GM12874 (cell line): Measurements from ENCODE around the gene RPP25L.

Experiments used
- CTCF ChIP-seq: IDR thresholded peaks from 2 replicates; pipeline ENCODE4 v1.5.1; 2011; ENCODE audit warnings: low read depth, mild to moderate bottlenecking, control low read depth, low read length, moderate library complexity; ENCODE audit not compliant: insufficient read depth

RPP25L gene

GRCh38 chr9:34568133-34568532 is 43.8 kb downstream of the RPP25L start:
- no peak for TF ChIP-seq CTCF

DNA sequence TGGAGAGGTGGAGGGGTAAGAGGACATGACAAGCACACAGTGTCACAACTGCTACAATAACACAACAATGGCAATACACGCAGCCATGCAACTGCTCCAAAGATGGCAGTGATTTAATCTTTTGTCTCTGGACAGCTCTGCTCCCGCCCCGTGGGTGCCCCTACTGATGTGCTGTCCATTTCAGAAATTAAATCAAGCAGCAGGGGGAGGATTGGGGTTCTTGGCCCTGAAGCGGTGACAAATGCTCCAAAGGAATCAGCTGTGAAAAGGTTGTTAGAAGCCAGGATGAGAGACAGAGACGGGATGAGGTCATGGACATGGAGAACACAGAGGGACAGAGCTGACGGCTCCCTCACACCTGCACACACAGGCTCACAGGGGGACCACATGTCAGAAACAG is 44.9 kb downstream of the RPP25L start:
- no peak for TF ChIP-seq CTCF

DNA sequence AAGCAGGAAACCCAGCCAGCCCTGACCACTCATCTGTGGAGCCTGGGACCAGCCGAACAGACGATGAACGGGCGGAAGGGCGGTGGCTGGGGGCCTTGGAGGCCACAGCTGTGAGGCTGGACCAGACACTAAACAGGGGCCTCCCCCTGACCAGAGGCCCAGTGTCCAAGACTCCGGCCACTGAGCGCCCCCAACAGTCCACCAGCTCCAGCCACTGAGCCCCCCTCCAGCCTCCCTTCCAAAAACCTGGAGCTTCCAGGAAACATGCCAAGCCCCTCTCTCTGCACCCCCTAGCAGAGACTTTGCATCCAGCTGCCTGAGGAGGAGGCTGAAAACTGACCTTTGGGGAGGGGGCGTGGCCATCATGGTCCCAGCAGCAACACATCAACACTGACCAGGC is 45.6 kb downstream of the RPP25L start:
- no peak for TF ChIP-seq CTCF

DNA sequence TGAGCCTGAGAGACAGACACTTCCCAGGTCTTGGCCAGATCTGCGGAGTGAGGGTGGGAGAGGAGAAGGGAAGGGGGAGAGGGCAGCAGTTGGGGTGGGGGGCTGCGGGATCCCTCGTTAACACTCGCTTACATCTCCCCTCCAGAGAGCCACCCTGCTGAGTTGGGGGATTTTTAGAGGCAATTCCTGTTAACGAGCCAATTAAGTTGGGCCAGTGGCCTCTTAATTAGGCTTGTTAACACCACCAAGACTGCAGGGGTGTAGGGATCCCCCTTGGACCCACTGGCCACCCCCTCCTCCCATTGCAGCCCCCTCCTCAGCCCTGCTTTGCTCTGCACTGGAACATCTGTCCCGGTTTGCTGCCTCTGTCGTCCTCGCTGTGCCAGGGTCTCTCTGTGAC is 46.0 kb downstream of the RPP25L start:
- TF ChIP-seq CTCF = no peak

- TF ChIP-seq CTCF = no peak
These were observed 47.3 kb downstream of the RPP25L start for GRCh38 chr9:34564617-34565016.

GRCh38 chr9:34563262-34563661 is 48.6 kb downstream of the RPP25L start:
- no peak for TF ChIP-seq CTCF

DNA sequence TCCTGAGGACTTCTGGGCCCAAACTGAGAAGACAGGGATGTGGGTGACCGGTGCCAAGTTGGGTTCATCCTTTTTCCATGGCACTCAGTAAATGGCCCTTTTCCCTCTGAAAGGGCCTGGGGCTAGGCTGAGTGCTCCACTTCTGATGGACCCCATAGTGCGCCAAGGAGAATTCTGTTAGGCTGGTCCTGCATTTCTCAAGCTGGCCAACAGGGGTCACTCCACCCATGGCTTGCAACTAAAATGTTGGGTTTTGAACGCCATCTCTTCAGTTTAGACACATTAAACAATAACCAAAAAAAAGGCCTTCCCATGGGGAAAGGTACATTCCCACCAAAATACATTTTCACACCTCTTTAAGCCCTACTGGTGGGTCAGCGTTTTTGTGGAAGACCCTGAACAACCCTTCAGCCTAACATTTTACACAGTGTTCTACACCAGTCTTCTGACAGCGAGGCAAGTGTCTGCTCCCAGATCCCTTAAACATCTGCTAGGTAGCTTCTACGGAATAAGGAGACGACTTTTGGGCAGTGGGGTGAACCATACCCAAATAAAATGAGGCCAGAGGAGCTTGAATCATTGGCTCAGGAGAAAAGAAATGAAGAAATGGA is 49.7 kb downstream of the RPP25L start:
- TF ChIP-seq CTCF = peak; percentile 73
